Stimulated activated CD4-positive, alpha-beta T cell treated with anti-CD3 and anti-CD28 coated beads, TNF-alpha, amount 100 ng/mL, for 4 hours (primary cell): Measurements from ENCODE around the gene KRTAP5-3.
A peak's percentile ranks its signal among the peaks of the same experiment; 100 is the strongest.
"Not testable (repeated sequence)": the region's sequence is repeated elsewhere in the genome, so short reads cannot be mapped to it uniquely, and the experiment has no call there.

Experiments used
- DNase-seq, 3 experiments: peaks; one replicate each; pipeline ENCODE4 v3.0.0-alpha.2; 2020; ENCODE audit warnings: low read depth in 3 of 3

KRTAP5-3 gene

DNA sequence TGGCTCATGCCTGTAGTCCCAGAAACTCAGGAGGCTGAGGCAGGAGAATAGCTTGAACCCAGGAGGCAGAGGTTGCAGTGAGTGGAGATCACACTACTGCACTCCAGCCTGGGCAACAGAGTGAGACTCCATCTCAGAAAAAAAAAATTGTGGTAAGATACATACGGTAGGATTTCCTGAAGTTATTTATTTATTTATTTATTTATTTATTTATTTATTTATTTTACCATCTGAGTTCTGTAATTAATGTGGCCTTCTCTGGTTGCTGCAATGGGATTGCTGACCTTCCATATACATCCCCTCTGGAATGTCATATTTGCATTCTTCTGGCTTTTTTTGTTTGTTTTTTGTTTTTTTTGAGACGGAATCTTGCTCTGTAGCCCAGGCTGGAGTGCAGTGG, 25.4 kb downstream of the KRTAP5-3 start:
- not testable (repeated sequence) for DNase-seq

DNA sequence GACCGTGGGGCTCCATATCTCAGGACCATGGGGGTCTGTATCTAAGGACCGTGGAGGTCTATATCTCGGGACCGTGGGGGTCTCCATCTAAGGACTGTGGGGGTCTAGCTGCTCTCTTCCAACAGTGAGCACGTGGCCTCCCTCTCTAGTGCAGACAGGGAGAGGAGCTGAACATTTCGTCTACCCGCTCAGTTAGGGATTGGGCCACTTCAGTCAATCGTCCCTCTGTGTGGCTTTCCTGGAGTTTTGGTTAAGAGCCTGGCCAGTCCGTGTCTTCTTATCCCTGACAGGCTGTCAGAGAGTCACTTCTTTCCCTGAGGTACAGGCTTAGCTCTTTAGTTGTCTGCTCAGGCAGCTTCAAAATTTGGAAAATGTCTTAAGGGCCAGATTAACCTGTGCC, 26.3 kb downstream of the KRTAP5-3 start:
- no peak for DNase-seq

DNA sequence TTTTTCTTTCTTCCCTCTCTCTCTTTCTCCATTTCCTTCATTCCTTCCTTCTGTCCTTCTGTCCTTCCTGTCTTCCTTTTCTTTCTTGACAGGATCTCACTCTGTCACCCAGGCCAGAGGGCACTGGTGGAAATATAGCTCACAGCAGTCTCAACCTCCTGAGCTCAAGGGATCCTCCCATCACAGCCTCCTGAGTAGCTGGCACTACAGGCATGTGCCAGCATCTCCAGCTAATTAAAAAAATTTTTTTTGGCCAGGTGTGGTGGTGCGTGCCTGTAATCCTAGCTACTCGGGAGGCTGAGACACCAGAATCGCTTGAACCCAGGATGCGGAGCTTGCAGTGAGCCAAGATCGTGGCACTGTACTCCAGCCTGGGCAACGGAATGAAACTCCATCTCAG, 31.4 kb downstream of the KRTAP5-3 start:
- no peak for DNase-seq

DNA sequence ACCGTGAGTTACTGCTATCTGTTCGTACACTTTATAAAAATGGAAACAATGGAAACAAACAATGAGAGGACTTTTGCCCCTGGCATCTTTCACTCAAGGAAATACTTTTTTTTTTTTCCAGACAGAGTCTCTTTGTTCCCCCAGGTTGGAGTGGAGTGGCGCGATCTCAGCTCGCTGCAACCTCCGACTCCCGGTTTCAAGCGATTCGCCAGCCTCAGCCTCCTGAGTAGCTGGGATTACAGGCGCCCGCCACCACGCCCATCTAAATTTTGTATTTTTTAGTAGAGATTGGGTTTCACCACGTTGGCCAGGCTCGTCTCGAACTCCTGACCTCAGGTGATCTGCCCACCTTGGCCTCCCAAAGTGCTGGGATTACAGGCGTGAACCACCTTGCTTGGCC, 32.5 kb downstream of the KRTAP5-3 start:
- not testable (repeated sequence) for DNase-seq

DNA sequence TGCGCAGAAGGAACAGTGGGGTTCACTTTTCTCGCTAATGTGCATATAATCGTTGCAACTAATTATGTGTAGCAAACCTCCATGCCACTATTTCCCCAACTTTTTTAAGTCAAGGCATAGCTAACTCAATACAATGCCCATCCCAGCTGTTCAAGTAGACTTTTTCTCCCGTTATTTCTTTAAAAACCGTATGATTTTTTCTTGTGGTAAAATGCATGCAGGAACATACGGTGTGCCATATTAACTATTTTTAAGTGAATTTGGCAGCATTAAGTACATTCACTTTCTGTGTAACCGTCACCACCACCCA, 33.4 kb downstream of the KRTAP5-3 start:
- DNase-seq = no peak

DNA sequence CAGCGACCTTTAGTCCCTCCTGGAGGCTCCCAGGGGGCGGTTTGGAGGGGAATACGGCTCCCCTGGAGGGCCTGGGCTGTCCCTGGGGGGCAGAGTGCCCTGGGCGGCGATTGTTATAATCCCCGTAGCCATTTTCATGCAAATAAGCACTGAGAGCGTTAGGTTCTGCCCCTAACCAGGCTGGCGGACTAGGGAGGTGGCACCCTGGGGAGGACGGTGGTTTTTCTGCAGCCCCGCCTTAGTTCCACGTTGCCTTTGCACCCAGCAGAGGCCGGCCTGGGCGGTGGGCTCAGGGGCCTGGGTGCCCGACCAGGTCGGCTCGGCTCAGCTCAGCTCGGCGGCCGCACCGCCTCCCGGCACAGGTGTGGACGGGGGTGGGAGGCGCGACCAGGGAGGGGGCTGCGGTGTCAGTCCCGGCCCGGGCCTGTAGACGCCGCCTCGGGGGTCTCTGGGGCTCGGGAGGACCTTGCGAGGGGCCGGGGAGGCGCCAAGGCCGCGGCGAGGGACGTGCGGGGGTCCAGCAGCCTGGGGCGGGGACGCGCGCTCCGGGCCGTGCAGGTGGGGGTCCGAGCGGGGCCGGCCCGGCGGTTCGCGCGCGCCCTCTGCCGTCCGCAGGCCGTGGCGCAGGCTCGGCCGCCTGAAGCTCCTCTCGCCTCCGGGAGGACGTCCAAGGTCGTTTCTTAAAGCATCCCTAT, 33.9 kb downstream of the KRTAP5-3 start:
- peak in 1 of 3 experiments; percentile 44 for DNase-seq

DNA sequence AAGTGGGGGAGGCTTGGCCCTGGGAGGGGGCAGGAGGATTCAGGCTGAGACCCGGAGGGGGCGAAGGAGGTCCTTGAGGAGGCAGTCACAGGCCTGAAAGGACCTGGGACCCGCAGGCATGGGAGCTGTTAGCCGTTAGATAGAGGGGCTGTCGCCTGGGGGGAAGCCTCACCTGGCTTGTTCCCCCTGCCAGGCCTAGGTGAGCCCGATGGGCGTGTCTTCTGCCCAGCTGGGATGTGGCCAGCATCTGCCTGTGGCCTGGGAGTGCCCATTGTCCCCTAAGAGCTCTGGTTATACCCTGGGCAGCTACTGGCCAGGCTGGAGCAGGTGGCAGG, 34.4 kb downstream of the KRTAP5-3 start:
- no peak for DNase-seq

DNA sequence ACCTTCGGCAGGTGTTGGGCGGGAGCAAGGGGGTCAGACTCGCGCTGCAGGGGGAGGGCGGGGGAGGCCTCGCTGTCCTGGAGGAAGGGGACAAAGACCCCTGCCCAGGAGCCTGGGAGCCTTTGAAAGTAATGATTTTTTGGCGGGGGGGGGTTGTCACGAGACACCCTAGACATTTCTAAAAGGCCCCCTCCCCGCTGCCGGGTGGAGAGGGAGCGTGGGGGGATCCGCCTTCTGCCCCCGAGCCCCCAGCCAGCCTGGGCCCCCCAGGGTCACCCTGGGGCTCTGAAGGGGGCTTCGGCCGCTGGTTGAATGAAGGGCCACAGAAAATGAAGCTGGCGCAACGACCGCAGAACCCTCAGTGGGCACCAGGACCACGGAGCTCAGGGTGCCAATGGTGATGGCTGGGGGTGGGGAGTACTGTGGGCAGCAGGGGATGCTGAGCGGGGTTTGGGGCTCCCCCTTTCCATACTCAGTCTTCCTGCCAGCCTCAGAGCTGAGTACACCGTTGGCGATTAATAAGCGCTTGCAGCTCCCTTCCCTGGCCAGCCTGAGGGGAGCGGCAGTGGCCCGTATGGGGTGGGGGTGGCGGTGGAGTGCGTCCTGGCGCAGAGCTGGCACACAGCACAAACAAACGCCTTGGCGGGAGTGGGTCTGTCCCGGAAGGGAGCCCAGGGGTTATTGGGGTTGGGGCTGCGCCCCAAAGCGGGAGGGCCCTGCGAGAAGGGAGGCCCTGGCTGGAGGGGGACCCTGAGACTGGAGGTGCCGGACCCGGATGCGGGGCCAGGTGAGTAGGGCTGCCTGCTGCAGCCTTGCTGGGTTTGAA, 35.0 kb downstream of the KRTAP5-3 start:
- no peak for DNase-seq

DNA sequence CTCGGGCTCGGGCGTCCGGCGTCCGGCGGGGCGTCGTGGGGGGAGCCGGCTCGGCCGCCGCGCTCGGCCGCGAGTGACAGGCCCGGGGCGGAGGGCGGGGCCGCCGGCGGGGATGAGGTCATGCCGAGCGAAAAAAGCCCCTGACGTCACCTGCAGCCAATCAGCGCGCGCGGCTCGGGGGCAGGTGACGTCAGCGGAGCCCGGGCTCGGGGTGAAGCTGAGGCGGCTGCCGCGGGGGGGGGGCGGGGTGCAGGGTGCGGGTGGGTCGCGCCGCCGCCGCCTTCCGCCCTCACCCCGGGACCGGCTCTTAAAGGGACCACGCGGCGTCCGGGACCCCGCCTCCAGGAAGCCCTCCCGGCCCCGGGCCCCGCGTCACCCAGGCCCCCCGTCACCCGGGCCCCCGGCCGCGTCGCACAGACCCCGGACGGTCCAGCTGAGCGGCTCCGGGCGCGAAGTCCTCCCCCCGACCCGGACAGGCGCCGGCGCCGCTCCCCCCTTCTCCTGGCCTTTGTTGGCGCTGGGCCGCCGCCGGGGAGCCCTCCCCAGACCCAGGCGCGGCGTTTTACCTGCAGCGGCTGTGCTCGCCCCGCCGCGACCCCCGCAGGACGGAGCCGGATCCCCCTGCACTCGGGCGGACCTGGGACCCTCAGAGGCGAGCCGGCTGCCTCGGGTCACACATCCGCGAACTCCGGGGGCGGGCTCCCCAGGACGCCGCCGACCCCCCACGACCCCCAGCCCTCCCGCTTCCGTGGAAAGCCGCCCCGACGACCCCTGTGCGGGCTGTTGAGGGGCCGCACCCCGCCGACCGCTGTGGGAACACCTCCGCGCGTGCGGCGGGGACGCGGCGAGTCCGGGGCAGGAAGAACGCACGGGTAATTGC, 35.8 kb downstream of the KRTAP5-3 start, which contains the start of gene DUSP8:
DUSP8 (minus strand) TSS at position 75 of the 880 bp plus-strand sequence. CDS start 6,445 bp downstream, outside the sequence.
- peak; percentile 88 to 96 (median 89) for DNase-seq

DNA sequence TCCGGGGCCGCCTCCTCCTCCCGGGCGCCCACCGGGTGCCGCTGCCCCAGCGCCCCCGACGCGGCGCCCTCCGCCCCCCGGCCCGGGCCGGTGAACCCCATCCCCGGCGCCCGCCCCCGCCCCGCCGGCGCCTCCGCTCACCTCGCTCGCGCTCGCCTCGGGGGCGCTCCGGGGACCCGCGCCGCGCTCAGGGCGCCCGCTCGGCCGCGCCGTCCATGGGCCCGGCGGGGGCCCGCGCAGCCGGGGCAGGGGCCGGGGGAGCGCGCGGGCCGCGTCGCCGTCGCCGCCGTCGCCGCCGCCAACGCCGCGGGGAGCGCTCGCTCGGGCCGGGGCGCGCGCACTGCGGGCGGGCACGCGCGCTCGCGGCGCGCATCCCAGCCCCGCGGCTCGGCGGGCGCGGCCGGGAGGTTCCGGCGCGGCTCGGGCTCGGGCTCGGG, 36.5 kb downstream of the KRTAP5-3 start:
- DNase-seq = no peak

DNA sequence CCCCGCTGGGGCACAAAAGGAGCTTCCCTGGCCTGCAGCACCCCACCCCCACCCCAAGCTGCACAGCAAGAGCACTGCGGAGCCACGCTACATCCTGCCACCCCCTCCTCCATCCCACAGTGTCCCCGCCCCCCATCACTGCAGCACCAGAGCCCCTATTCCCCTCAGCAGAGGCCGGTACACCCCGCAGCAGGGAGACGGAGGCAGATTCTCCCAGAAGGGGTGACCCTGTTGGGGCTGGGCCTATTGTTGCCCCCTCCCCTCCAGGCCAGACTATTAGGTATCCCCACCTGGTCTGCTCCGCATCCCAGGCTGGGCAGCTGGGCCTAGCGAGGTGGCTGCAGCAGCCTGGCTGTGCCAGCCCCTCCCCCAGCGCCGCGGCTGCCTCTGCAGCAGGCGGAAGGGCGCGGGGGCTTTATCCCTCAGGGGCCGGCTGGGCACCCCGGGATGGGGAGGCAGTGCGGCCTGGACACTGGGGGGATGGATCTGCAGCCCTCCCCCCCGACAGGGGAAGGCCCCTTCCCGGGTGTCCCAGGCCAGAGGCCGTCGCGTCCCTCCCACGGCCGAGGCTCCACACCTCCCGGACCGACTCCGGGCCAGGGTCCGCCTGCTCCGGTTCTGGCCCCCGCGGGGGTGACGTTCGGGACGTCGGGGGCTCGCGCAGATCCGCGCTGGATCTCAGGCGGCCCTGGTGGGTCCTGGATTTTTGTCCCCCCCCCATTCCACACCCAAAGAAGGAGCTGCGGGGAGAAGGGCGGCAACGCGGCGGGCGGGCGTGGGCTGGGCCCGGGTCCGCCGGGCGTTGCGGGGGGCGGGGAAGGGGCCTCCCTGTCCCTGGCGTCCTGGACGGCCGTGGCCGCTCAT, 37.1 kb downstream of the KRTAP5-3 start:
- no peak for DNase-seq

DNA sequence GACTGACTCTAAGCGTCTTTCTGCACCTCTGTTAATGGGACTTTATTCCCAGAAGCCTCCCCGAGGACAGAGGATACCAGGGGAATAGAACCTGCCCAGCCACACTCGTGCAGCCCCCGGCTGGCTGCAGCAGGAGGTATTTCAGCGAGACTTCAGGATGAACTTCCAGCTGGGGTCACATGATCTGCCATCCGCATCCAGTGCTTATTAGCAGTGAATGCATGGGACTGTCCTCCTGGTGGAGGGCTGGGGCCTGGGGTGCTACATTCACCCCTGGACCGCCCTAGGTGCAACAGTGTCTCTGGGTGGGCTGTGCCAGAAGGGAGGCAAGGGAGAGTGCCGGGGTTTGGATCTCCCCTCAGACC, 37.8 kb downstream of the KRTAP5-3 start:
- DNase-seq = no peak

DNA sequence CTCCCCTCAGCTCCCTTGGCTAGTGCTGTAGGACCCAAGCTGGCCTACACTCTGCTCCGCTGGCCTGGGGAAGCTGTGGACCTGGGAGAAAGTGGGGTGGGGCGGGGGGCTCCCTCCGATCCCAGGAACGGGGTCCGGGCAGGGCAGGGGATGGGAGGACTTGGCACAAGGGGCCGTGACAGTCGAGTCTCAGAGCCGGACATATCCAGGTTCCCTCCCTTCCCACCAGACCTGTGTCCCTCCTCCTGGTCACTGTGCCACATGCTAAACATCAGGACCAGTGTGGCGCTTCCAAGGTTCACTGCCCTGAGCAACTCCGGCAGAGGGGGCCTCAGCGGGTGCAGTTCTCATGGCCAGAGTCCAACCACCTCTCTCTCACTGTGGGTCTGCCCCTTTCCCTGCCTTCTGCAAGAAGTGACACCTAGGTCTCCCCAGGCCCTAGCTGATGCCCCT, 38.2 kb downstream of the KRTAP5-3 start:
- DNase-seq = no peak

DNA sequence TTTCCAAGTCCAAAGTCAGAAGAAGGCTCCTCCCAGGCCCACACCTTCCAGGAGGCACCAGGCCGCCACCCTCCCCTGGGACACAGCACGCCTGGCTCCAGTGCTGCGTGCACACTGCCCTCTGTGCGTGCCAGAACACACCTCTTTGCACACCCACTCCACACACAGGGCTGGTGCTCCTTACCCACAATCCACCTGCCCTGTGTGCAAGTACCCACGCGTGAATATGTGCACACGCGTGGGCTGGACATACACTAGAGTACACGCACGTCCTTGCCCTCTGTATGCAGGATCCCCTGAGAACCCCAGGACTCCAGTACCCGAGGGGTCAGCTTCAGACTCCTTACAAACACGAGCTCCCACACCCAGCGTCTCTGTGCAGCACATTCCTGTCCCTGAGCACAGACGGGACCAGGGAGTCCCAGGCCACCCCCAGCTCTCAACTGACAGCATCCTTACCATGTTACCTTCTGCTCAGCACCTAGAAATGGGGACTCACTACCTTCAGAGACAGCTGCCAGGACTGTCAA, 38.9 kb downstream of the KRTAP5-3 start:
- no peak for DNase-seq

DNA sequence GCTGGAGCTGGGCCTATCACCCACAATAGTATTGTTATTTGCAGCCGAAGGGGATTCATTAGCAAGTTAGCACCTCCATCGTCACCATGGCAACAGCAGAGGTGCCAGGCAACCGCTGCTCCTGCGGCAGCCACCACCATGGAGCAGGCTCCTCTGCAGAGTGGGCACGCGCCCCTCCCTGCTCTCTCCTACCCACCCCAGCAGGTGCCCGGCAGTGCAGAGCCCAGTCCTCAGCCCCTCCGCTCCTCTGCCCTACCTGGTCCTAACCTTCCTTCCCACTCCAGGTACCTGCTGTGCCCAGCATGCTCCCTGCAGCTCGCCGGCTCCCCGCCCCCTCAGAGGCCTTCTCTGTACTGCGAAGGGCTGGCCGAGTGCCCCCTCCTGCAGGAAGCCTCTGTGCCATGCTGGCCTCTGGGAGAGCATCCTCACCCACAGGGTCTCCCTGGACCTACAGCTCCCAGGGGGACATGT, 39.8 kb downstream of the KRTAP5-3 start:
- no peak for DNase-seq

DNA sequence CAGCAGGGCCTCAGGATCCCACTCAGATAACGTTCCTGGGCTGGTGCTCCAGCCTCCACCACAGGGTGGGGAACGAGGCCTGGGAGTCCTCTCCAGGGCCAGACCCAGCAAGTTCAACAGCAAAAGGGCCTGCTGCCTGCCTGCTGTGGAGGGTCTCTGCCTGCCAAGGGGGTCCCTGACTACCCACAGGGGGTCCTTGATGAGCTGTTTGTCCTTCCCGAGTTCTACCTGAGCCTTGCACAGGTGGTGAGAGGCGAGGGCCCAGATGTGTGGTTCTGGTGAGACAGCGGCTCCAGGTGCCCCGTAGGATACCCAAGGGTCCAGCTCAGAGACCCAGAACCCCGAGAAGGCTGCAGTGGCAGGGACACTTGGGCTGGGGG, 40.6 kb downstream of the KRTAP5-3 start:
- DNase-seq = no peak

DNA sequence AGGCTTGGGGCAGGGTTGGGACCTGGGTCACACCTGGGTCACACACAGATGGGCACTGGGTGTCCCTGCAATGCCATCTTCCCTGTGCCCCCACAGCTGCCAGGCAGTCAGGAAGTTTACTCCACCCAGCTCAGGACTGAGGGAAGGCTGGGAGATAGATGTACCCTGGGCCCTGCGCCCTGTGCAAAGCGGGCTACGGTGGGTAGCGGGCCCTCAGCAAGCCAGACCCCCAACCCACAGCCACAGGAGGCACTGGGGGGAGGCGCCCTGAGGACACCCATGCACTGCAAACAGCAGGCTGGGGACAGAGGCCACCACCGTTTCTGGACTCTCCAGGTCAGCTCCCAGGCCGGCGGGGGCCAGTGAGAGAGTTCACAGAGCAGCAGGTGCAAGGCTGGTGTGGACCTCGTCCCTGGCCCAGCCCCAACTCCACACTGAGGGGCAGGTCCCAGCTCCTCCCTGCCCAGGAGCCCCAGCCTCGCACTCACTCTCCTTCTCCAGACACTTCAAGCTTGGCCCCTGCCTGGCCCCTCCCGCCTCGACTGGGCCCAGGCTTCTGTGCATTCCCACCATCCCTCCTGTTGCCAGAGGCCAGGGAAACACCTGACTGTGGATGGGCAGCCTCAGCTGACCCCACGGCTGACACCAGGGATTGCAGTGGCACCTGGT, 41.1 kb downstream of the KRTAP5-3 start:
- no peak for DNase-seq

DNA sequence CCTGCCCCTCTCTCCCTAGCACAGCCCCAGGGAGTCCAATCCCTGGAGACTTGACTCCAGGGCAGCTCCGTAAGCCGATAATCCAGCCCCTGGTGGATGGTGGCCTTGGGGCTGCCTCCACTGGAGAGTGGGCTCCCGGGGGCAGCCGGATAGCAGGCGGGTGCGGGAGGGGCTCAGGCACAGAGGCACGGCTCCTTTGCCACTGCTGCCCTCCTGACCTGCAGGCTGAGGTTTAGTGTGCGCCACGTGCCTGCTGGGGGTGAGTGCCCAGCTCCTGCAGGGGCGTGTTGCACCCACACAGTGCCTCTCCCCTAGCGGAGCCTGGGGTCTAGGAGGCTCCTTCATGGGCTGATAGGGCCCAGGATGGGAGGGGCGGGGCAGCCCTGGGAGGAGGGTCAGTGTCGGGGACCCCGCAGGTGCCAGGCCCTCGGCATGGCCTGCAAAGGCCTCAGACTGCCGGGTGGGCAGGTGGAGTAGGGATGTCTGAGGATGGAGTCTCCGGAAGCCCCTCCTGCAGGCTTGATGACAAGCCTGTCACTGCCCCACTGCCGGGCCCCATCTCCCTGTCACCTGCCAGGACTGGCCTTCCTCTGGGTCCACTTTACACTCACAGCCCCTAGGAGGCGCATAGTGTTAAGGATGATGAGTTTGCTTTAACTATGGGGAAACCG, 41.7 kb downstream of the KRTAP5-3 start:
- DNase-seq = no peak

DNA sequence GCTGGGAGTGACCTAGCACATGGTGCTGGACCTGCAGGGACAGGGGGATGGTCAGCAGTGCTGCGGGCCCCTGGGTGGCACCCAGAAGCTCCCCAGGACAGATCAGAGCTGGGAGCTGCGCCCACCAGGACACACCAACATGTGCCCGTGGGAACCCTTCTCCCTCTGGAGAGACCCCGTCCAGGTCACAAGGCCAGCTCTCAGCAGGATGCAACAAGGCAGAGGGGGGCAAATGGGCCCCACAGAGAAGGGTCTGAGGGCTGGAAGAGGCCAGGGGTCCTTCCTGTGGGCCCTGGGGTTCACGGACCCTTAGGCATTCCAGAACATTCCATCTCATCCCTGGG, 42.4 kb downstream of the KRTAP5-3 start:
- DNase-seq = no peak
